B cell (primary cell): ENCODE data around the gene RPL10A. TPM values are rescaled to one million over a fixed set of nuclear protein-coding genes. Genes with fewer than 3 reads are reported as not detected.
A peak's percentile ranks its signal among the peaks of the same experiment; 100 is the strongest.

Experiments
- ATAC-seq: fragments of 200-7000 bp; cut with Tn5 transposase; one replicate; pipeline ENCODE4 v1.10.0; 2021; ENCODE audit warnings: low read depth, mild to moderate bottlenecking, moderate number of reproducible peaks, moderate library complexity
- CTCF ChIA-PET: fragments of 350-600 bp; sonication (Branson Sonifier 250); formaldehyde crosslinking; loops from one replicate; lab custom pipeline; 2021; ENCODE audit warnings: antibody characterized with exemption, inconsistent platforms; lab: Charles Lee
- POLR2A ChIA-PET: fragments of 350-600 bp; sonication (Branson Sonifier 250); formaldehyde crosslinking; loops from one replicate; lab custom pipeline; 2021; ENCODE audit warnings: antibody characterized with exemption; lab: Charles Lee
- DNase-seq: peaks from one replicate; pipeline ENCODE4 v3.0.0; 2013
- H2AFZ ChIP-seq: 2 replicates; pipeline ENCODE4 v1.6.1; 2012; ENCODE audit warnings: mild to moderate bottlenecking, low read depth, low read length; ENCODE audit not compliant: insufficient read depth, poor library complexity, severe bottlenecking
- H3K27ac ChIP-seq, 2 donors: 1 replicate in 1 of 2; 2 replicates in 1 of 2; pipeline ENCODE4 v1.5.1; 2012 to 2013; ENCODE audit warnings: low read length in 2 of 2, mild to moderate bottlenecking in 2 of 2, moderate library complexity in 1 of 2
- H3K27me3 ChIP-seq, 4 experiments: fragments of 200-600 bp in 1 of 4; sonication (generic) in 1 of 4; replicated peaks in 1 of 4; 1 replicate in 2 of 4; 2 replicates in 2 of 4; pipeline versions ENCODE4 v1.6.1 to v1.7.0; 2013 to 2016; ENCODE audit warnings: low read length in 3 of 4, mild to moderate bottlenecking in 2 of 4, mixed read lengths in 1 of 4, moderate library complexity in 1 of 4; ENCODE audit not compliant: insufficient read depth in 4 of 4, control insufficient read depth in 3 of 4; ENCODE audit errors: control extremely low read depth in 1 of 4
- H3K36me3 ChIP-seq, 2 experiments: replicated peaks in 1 of 2; 1 replicate in 1 of 2; 2 replicates in 1 of 2; pipeline versions ENCODE4 v1.6.1 to v1.7.1; 2013; ENCODE audit warnings: low read length in 1 of 2; ENCODE audit not compliant: insufficient read depth in 2 of 2, control insufficient read depth in 1 of 2; ENCODE audit errors: control extremely low read depth in 1 of 2, extremely low read depth in 1 of 2
- H3K4me1 ChIP-seq, 2 donors: fragments of 200-600 bp in 1 of 2; sonication (generic) in 1 of 2; 1 replicate in 1 of 2; 2 replicates in 1 of 2; pipeline versions ENCODE4 v1.5.1 to v1.6.1; 2013 to 2017; ENCODE audit warnings: low read length in 2 of 2; ENCODE audit not compliant: control insufficient read depth in 2 of 2, insufficient read depth in 2 of 2
- H3K4me2 ChIP-seq: replicated peaks from 2 replicates; pipeline ENCODE3; 2012; ENCODE audit warnings: mild to moderate bottlenecking, low read depth, low read length; ENCODE audit not compliant: poor library complexity, severe bottlenecking
- H3K4me3 ChIP-seq, 5 experiments: fragments of 200-600 bp in 1 of 5; sonication (generic) in 1 of 5; 1 replicate in 3 of 5; 2 replicates in 2 of 5; pipeline versions ENCODE4 v1.5.1 to v1.7.0; 2011 to 2016; ENCODE audit warnings: low read length in 4 of 5, mild to moderate bottlenecking in 4 of 5, low read depth in 2 of 5, control low read depth in 1 of 5, moderate library complexity in 1 of 5; ENCODE audit not compliant: insufficient read depth in 1 of 5; ENCODE audit errors: control extremely low read depth in 1 of 5, extremely low read depth in 1 of 5
- H3K79me2 ChIP-seq: fragments of 200-600 bp; sonication (generic); one replicate; pipeline ENCODE4 v1.6.0; 2016; ENCODE audit warnings: low read length; ENCODE audit not compliant: control insufficient read depth, insufficient read depth
- H3K9ac ChIP-seq: fragments of 200-600 bp; sonication (generic); 2 replicates; pipeline ENCODE4 v1.6.1; 2017; ENCODE audit warnings: mild to moderate bottlenecking, low read length, moderate library complexity
- H3K9me3 ChIP-seq, 3 donors: one replicate each; pipeline versions ENCODE4 v1.6.1 to v1.7.1; 2013; ENCODE audit warnings: low read length in 2 of 3; ENCODE audit not compliant: control insufficient read depth in 2 of 3, insufficient read depth in 1 of 3; ENCODE audit errors: control extremely low read depth in 1 of 3
- H4K20me1 ChIP-seq: 2 replicates; pipeline ENCODE4 v1.6.0; 2012; ENCODE audit warnings: mild to moderate bottlenecking, low read length; ENCODE audit not compliant: insufficient read depth, control insufficient read depth, poor library complexity, severe bottlenecking
- H3K27ac Mint-ChIP-seq: one replicate; pipeline ENCODE4 v1.8.0; 2021; ENCODE audit warnings: mixed read lengths
- H3K27me3 Mint-ChIP-seq: one replicate; pipeline ENCODE4 v1.8.0; 2021; ENCODE audit warnings: mixed read lengths
- H3K4me1 Mint-ChIP-seq: one replicate; pipeline ENCODE4 v1.8.0; 2021; ENCODE audit warnings: mixed read lengths
- H3K4me3 Mint-ChIP-seq: one replicate; pipeline ENCODE4 v1.8.0; 2021; ENCODE audit warnings: mixed read lengths
- H3K9me3 Mint-ChIP-seq: one replicate; pipeline ENCODE4 v1.8.0; 2022; ENCODE audit warnings: mixed read lengths; ENCODE audit not compliant: insufficient read depth
- CTCF ChIP-seq: fragments of 200-600 bp; IDR thresholded peaks from one replicate; pipeline ENCODE4 v1.8.0; 2022; ENCODE audit warnings: antibody characterized with exemption, mild to moderate bottlenecking
- EZH2 ChIP-seq: IDR thresholded peaks from 2 replicates; pipeline ENCODE4 v1.6.1; 2012; ENCODE audit warnings: borderline replicate concordance, low read depth, mild to moderate bottlenecking, moderate library complexity, low read length; ENCODE audit not compliant: insufficient read depth, poor library complexity, severe bottlenecking
- WGBS: methylation state at CpG from one replicate; pipeline ENCODE4 v1.1.5; 2013; ENCODE audit warnings: missing lambda C conversion rate; ENCODE audit not compliant: insufficient coverage; 5-methylcytosine and 5-hydroxymethylcytosine counted together
- intact Hi-C: fragments of 100-400 bp; cut with micrococcal nuclease; formaldehyde crosslinking; loops from one replicate; pipeline ENCODE4 v1.10.0; 2022
- polyA plus RNA-seq: library from polyadenylated mRNA; depleted of rRNA; stranded (reverse); fragments of >200 nt; gene quantifications from 2 replicates; pipeline ENCODE4 v1.2.3, GENCODE V29; 2012
- total RNA-seq, 2 donors: library from RNA; stranded (reverse); fragments of 120-200 nt in 1 of 2; gene quantifications; 1 replicate in 1 of 2; 2 replicates in 1 of 2; pipeline versions ENCODE4 v1.2.3 to v1.2.4, GENCODE V29; 2013 to 2022

RPL10A gene
- total and polyA plus RNA-seq, 2 donors (not counting 1 experiment from before 2014, with no cell fraction given) = 1,687 to 3,150 TPM

- no peak overlapping the region for H2AFZ ChIP-seq
- no peak for TF ChIP-seq CTCF
- no peak for TF ChIP-seq EZH2
- no peaks in the 10 kb centered on the region for H3K27me3 ChIP-seq
- peaks cover 8% of the 10 kb centered on the region for H3K79me2 ChIP-seq
- POLR2A ChIA-PET = interaction anchor here (0.7 kb wide), 1 partner anchor 298 kb away, joined by 3 read pairs; no protein-coding TSS in a partner anchor
- Mint-ChIP-seq H3K27me3 (no peaks in the 10 kb centered on the region), H3K9me3 (no peaks in the 10 kb centered on the region), H3K4me3 (no peak overlapping the region), H3K4me1 (peaks cover 32% of the 10 kb centered on the region), H3K27ac (peak overlapping the region; percentile 50)
- no peak overlapping the region for H3K27ac ChIP-seq
- H3K4me3 ChIP-seq = no peak overlapping the region
- no peaks in the 10 kb centered on the region for H3K9me3 ChIP-seq
- H4K20me1 ChIP-seq = peaks cover 25% of the 10 kb centered on the region
- no peak overlapping the region for H3K9ac ChIP-seq
- CTCF ChIA-PET = interaction anchor here (0.7 to 4.1 kb wide), 3 partner anchors 21 to 178 kb away, joined by 3 to 16 read pairs (median 5); partner anchors contain the start of gene FANCE
- DNase-seq (no peak), ATAC-seq (no peak)
- WGBS = 87% methylated on average over 5 of the region's 9 CpGs
- H3K4me1 ChIP-seq = peaks cover 15 to 26% of the 10 kb centered on the region in 2 donors
- no peak overlapping the region for H3K4me2 ChIP-seq
- intact Hi-C loops = no loop called here
- H3K36me3 ChIP-seq = peaks cover 0 to 50% of the 10 kb centered on the region in 2 experiments
Measured at GRCh38 chr6:35473075-35473849, 5.1 kb downstream of the RPL10A start.

GRCh38 chr6:35473850-35474130 lies 5.6 kb downstream of the RPL10A start:
- peaks cover 3% of the 10 kb centered on the region for H3K79me2 ChIP-seq
- TF ChIP-seq EZH2 = no peak
- H3K4me1 ChIP-seq = peaks cover 15 to 25% of the 10 kb centered on the region in 2 donors
- H3K36me3 ChIP-seq = peaks cover 0 to 50% of the 10 kb centered on the region in 2 experiments
- CTCF ChIA-PET = interaction anchor here (0.7 to 4.1 kb wide), 3 partner anchors 21 to 179 kb away, joined by 3 to 16 read pairs (median 5); partner anchors contain the start of gene FANCE
- peak overlapping the region; percentile 50 for H3K27ac Mint-ChIP-seq
- H3K27ac ChIP-seq = no peak overlapping the region
- DNase-seq (no peak), ATAC-seq (no peak)
- H3K4me3 ChIP-seq = no peak overlapping the region
- no peak overlapping the region for H3K4me3 Mint-ChIP-seq
- H3K4me1 Mint-ChIP-seq = peaks cover 32% of the 10 kb centered on the region
- peaks cover 21% of the 10 kb centered on the region for H4K20me1 ChIP-seq
- H3K4me2 ChIP-seq = no peak overlapping the region
- no peaks in the 10 kb centered on the region for H3K9me3 Mint-ChIP-seq
- H2AFZ ChIP-seq = no peak overlapping the region
- no peaks in the 10 kb centered on the region for H3K27me3 ChIP-seq
- intact Hi-C loops = no loop called here
- H3K9ac ChIP-seq = no peak overlapping the region
- POLR2A ChIA-PET = no interaction called here
- no peaks in the 10 kb centered on the region for H3K27me3 Mint-ChIP-seq
- no peaks in the 10 kb centered on the region for H3K9me3 ChIP-seq
